Stimulated activated naive CD4-positive, alpha-beta T cell (primary cell): Measurements from ENCODE around the gene PCSK5.
A peak's percentile ranks its signal among the peaks of the same experiment; 100 is the strongest.
"Not testable (repeated sequence)": the region's sequence is repeated elsewhere in the genome, so short reads cannot be mapped to it uniquely, and the experiment has no call there.

ENCODE experiments used
- DNase-seq, 6 experiments: peaks; one replicate each; lab custom pipeline; 2025; lab: John Stamatoyannopoulos, UW

The PCSK5 gene

GRCh38 chr9:76358628-76359280 lies 468.3 kb downstream of the PCSK5 start:
- no peak for DNase-seq

GRCh38 chr9:76359365-76359764 lies 468.9 kb downstream of the PCSK5 start:
- DNase-seq = no peak

GRCh38 chr9:76359766-76360165 lies 469.3 kb downstream of the PCSK5 start:
- no peak for DNase-seq

- DNase-seq = not testable (repeated sequence)
Observed at GRCh38 chr9:76362332-76363031, 472.0 kb downstream of the PCSK5 start.

GRCh38 chr9:76363032-76363395 lies 472.5 kb downstream of the PCSK5 start:
- DNase-seq = no peak

GRCh38 chr9:76365028-76365427 lies 474.6 kb downstream of the PCSK5 start:
- no peak for DNase-seq

GRCh38 chr9:76366275-76366674 lies 475.8 kb downstream of the PCSK5 start:
- DNase-seq = no peak

GRCh38 chr9:76369583-76369982 lies 479.1 kb downstream of the PCSK5 start:
- no peak for DNase-seq

- no peak for DNase-seq
Observed at GRCh38 chr9:76370396-76371023, 480.0 kb downstream of the PCSK5 start.

GRCh38 chr9:76371901-76372300 lies 481.4 kb downstream of the PCSK5 start:
- no peak for DNase-seq

GRCh38 chr9:76372336-76372735 lies 481.9 kb downstream of the PCSK5 start:
- DNase-seq = no peak

- DNase-seq = no peak
Observed at GRCh38 chr9:76373173-76373783, 482.8 kb downstream of the PCSK5 start.

GRCh38 chr9:76373784-76374474 lies 483.5 kb downstream of the PCSK5 start:
- DNase-seq = no peak

GRCh38 chr9:76374783-76375559 lies 484.5 kb downstream of the PCSK5 start:
- DNase-seq = no peak

- DNase-seq = no peak
Observed at GRCh38 chr9:76377791-76378190, 487.3 kb downstream of the PCSK5 start.

GRCh38 chr9:76378367-76379073 lies 488.0 kb downstream of the PCSK5 start:
- DNase-seq = no peak

GRCh38 chr9:76379494-76379893 lies 489.0 kb downstream of the PCSK5 start:
- no peak for DNase-seq

GRCh38 chr9:76390656-76391055 lies 500.2 kb downstream of the PCSK5 start:
- no peak for DNase-seq

- DNase-seq = peak; percentile 87 to 97 (median 93)
Observed at GRCh38 chr9:76394195-76394959, 503.9 kb downstream of the PCSK5 start, which contains the start of gene RFK. Gene RFK, minus strand, starts transcription at chr9:76394426. Its CDS starts 255 bp downstream, at chr9:76394171.

- DNase-seq = peak in 4 of 6 experiments; percentile 29 to 83 (median 70)
Observed at GRCh38 chr9:76394960-76395252, 504.4 kb downstream of the PCSK5 start.
